ENCODE measurements around the gene TSPAN5.

TSPAN5 gene

GRCh38 chr4:98474408-98474844, 184.0 kb downstream of the TSPAN5 start (continued):
- no peak for TF ChIP-seq ZFP69B (tag by site-specific recombination; IDR thresholded peaks at IDR 0.05)
- no peak for TF ChIP-seq ZEB2 (tag by site-specific recombination; IDR thresholded peaks at IDR 0.05)
- TF ChIP-seq ZNF677 (tag by site-specific recombination; IDR thresholded peaks at IDR 0.05): no peak

- TF ChIP-seq ZNF146 (tag by site-specific recombination; IDR thresholded peaks at IDR 0.05) (no peak), HOXA7 (CRISPR knock-in tag; IDR thresholded peaks at IDR 0.05; ENCODE audit: borderline replicate concordance) (no peak), ZNF48 (tag by site-specific recombination; IDR thresholded peaks at IDR 0.05) (no peak), BCL11B (tag by site-specific recombination; IDR thresholded peaks at IDR 0.05; ENCODE audit: low read depth) (no peak), ZNF571 (tag by site-specific recombination; IDR thresholded peaks at IDR 0.05) (no peak)
- H3K36me3 ChIP-seq (ENCODE audit: control insufficient read depth in 2 of 2, insufficient read depth in 1 of 2, low read length in 2 of 2): peaks cover 0 to 16% of the 10 kb centered on the region in 2 experiments; a peak in 1 of 3 replicates
- H3K4me3 ChIP-seq (ENCODE audit: low read depth, low read length): no peak overlapping the region
- peaks cover 3% of the 10 kb centered on the region; the same call in 1 of the 2 replicates for H3K4me1 ChIP-seq (ENCODE audit: control insufficient read depth, insufficient read depth, low read length)
- CTCF ChIA-PET: no interaction called here
- H3K9me3 ChIP-seq (ENCODE audit: control insufficient read depth, insufficient read depth, low read depth, low read length): no peaks in the 10 kb centered on the region
- H3K27ac ChIP-seq (ENCODE audit: extremely low read depth, low read depth, low read length): no peak overlapping the region
- POLR2A ChIA-PET: no interaction called here
Measured at GRCh38 chr4:98473046-98473445, 185.4 kb downstream of the TSPAN5 start.

DNA sequence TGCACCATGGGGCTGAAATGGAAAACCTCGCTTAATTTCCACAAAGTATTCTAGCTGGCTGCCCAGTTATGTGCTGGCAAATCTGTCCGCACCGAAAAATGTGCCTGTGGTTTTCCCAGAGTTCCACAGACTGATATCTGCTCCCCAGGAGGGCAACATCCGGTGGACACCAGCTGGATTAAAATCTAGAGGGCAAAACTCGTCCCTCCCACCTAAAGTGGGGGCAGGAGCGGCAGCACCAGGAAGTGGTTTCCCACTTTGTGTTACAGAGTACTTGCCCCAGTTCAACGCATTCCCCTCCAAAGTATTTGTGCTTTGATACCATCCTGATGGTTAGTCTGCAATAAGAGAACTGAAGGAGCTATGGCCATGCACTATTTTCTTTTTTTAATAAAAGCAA, 187.6 kb downstream of the TSPAN5 start:
- H3K9me3 ChIP-seq (ENCODE audit: control insufficient read depth, insufficient read depth, low read depth, low read length): no peaks in the 10 kb centered on the region
- no peak overlapping the region for H3K4me3 ChIP-seq (ENCODE audit: low read depth, low read length)
- no peak overlapping the region for H3K27ac ChIP-seq (ENCODE audit: extremely low read depth, low read depth, low read length)
- TF ChIP-seq ZXDB (tag by site-specific recombination; IDR thresholded peaks at IDR 0.05) (no peak), CTCF (tag by site-specific recombination; IDR thresholded peaks at IDR 0.05) (no peak), ZNF580 (tag by site-specific recombination; IDR thresholded peaks at IDR 0.05) (no peak), ZFP3 (tag by site-specific recombination; IDR thresholded peaks at IDR 0.05; ENCODE audit: low read depth) (no peak), PBX3 (CRISPR knock-in tag; IDR thresholded peaks at IDR 0.05) (no peak), ZNF169 (tag by site-specific recombination; IDR thresholded peaks at IDR 0.05) (no peak), ZNF558 (tag by site-specific recombination; IDR thresholded peaks at IDR 0.05) (no peak)
- H3K36me3 ChIP-seq (ENCODE audit: control insufficient read depth in 2 of 2, insufficient read depth in 1 of 2, low read length in 2 of 2): peaks cover 0 to 16% of the 10 kb centered on the region in 2 experiments; a peak in 1 of 3 replicates
- ChIA-PET POLR2A (no interaction called here), CTCF (no interaction called here)
- H3K4me1 ChIP-seq (ENCODE audit: control insufficient read depth, insufficient read depth, low read length): no peaks in the 10 kb centered on the region

GRCh38 chr4:98470366-98470765, 188.0 kb downstream of the TSPAN5 start:
- POLR2A ChIA-PET: no interaction called here
- no peaks in the 10 kb centered on the region for H3K4me1 ChIP-seq (ENCODE audit: control insufficient read depth, insufficient read depth, low read length)
- CTCF ChIA-PET: no interaction called here
- H3K9me3 ChIP-seq (ENCODE audit: control insufficient read depth, insufficient read depth, low read depth, low read length): no peaks in the 10 kb centered on the region
- H3K4me3 ChIP-seq (ENCODE audit: low read depth, low read length): no peak overlapping the region
- H3K27ac ChIP-seq (ENCODE audit: extremely low read depth, low read depth, low read length): no peak overlapping the region
- peaks cover 0 to 15% of the 10 kb centered on the region in 2 experiments; a peak in 1 of 3 replicates for H3K36me3 ChIP-seq (ENCODE audit: control insufficient read depth in 2 of 2, insufficient read depth in 1 of 2, low read length in 2 of 2)
- TF ChIP-seq ZNF560 (tag by site-specific recombination; IDR thresholded peaks at IDR 0.05; ENCODE audit: borderline replicate concordance) (no peak), ZNF596 (tag by site-specific recombination; IDR thresholded peaks at IDR 0.05) (no peak), KLF8 (tag by site-specific recombination; IDR thresholded peaks at IDR 0.05) (no peak), ZSCAN18 (tag by site-specific recombination; IDR thresholded peaks at IDR 0.05) (no peak), ZNF580 (tag by site-specific recombination; IDR thresholded peaks at IDR 0.05) (no peak), SCRT2 (tag by site-specific recombination; IDR thresholded peaks at IDR 0.05) (no peak), ZSCAN4 (tag by site-specific recombination; IDR thresholded peaks at IDR 0.05) (no peak), ZNF610 (tag by site-specific recombination; IDR thresholded peaks at IDR 0.05; ENCODE audit: borderline replicate concordance) (no peak), RBAK (tag by site-specific recombination; IDR thresholded peaks at IDR 0.05) (no peak), ZNF416 (tag by site-specific recombination; IDR thresholded peaks at IDR 0.05) (no peak), ZNF335 (tag by site-specific recombination; conservative IDR thresholded peaks at IDR 0.05) (no peak)

Data from HEK293 (cell line).